ENCODE data around the gene ERC2. TPM values are rescaled to one million over a fixed set of nuclear protein-coding genes. Genes with fewer than 3 reads are reported as not detected.

Gene ERC2
- total RNA-seq, 1 donor from 2014 or later = 32.5 TPM

DNA sequence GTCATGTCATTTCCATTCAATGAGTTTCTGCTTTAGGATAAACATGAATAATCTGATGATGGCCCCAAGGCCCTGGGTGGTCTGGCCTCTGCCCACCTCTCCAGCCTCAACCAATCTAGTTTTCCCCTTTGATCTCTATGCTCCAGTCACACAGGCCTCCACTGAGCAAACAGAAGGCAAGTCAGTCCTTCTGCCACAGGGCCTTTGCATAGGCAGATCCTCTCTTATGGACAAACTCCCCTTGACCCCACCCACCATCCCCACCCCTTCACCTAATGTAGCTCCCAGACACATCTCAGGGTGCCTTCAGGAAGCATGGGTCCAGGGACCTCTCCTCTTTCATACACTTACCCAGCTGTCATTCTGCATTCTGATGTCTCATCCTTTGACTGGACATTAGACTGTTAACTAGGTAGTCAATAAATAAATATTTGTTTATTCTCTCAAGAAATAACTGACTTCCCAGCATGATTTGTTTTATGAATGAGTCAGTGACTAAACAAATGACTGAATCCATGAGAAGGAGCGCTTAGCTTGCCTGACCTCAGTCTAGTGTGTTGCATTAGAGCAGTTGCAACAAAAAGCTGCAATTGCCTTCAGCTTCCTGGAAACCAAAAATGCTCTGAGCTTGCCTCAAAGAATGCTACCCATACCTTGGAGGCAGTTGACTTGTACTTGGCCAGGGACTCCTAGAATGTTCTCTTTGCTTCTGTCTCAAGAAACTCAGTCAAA is 594.6 kb downstream of the ERC2 start:
- Mint-ChIP-seq H3K27me3 (no peaks in the 10 kb centered on the region), H3K9me3 (ENCODE audit: low read depth) (no peaks in the 10 kb centered on the region), H3K36me3 (ENCODE audit: insufficient read depth) (no peaks in the 10 kb centered on the region), H3K4me1 (ENCODE audit: low read depth) (no peaks in the 10 kb centered on the region), H3K4me3 (ENCODE audit: low read depth) (no peak overlapping the region), H3K27ac (no peak overlapping the region)
- TF ChIP-seq, protein P1, sequence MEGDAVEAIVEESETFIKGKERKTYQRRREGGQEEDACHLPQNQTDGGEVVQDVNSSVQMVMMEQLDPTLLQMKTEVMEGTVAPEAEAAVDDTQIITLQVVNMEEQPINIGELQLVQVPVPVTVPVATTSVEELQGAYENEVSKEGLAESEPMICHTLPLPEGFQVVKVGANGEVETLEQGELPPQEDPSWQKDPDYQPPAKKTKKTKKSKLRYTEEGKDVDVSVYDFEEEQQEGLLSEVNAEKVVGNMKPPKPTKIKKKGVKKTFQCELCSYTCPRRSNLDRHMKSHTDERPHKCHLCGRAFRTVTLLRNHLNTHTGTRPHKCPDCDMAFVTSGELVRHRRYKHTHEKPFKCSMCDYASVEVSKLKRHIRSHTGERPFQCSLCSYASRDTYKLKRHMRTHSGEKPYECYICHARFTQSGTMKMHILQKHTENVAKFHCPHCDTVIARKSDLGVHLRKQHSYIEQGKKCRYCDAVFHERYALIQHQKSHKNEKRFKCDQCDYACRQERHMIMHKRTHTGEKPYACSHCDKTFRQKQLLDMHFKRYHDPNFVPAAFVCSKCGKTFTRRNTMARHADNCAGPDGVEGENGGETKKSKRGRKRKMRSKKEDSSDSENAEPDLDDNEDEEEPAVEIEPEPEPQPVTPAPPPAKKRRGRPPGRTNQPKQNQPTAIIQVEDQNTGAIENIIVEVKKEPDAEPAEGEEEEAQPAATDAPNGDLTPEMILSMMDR (IDR thresholded peaks at IDR 0.05; ENCODE audit: unreplicated experiment) = no peak
- no peak for DNase-seq (ENCODE audit: low spot score, unreplicated experiment)

DNA sequence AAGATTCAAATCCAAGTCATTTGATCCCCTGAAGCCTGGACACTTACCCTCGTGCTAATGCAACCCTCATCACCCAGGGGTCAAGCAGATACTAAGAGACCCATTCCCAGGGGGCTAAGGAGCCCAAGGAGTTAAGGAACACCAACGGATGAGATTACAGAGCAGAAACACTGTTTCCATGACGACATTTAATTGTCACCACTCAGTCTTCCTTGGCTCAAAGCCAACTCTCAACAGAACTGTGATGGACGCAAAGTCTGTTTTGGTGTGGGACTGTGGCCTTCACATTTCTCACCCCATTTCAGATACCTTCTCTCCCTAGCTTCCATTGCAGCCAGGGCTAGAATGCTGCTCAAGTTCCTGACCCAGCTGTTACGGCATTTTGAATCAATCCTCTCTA is 597.7 kb downstream of the ERC2 start:
- no peaks in the 10 kb centered on the region for H3K27me3 Mint-ChIP-seq
- no peak overlapping the region for H3K27ac Mint-ChIP-seq
- H3K9me3 Mint-ChIP-seq (ENCODE audit: low read depth) = no peaks in the 10 kb centered on the region
- H3K4me1 Mint-ChIP-seq (ENCODE audit: low read depth) = no peaks in the 10 kb centered on the region
- H3K4me3 Mint-ChIP-seq (ENCODE audit: low read depth) = no peak overlapping the region
- DNase-seq (ENCODE audit: low spot score, unreplicated experiment) = no peak
- TF ChIP-seq, protein P1 (IDR thresholded peaks at IDR 0.05; ENCODE audit: unreplicated experiment) = no peak
- H3K36me3 Mint-ChIP-seq (ENCODE audit: insufficient read depth) = no peaks in the 10 kb centered on the region

DNA sequence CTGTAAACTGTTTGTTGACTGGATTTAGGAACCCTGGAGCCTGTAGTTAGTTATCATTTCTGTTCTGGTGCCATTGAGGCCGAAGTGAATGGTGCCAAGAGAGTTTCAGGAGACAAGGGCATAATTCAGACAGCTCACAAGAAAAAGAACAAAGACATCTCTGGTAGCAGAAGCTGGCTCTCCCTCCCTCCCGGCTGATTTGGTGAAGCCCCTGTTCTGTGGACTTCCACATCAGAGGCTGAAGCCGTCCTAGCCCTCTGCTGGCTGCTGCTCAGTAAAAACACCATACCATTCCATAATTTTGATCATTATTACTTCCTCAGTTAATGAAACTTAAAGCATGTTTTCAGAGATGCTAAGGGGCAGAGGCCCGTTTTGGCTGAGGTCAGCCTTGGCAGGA is 599.9 kb downstream of the ERC2 start:
- H3K9me3 Mint-ChIP-seq (ENCODE audit: low read depth) = no peaks in the 10 kb centered on the region
- no peak overlapping the region for H3K4me3 Mint-ChIP-seq (ENCODE audit: low read depth)
- TF ChIP-seq, protein P1 (IDR thresholded peaks at IDR 0.05; ENCODE audit: unreplicated experiment) = no peak
- DNase-seq (ENCODE audit: low spot score, unreplicated experiment) = no peak
- H3K4me1 Mint-ChIP-seq (ENCODE audit: low read depth) = no peaks in the 10 kb centered on the region
- no peaks in the 10 kb centered on the region for H3K27me3 Mint-ChIP-seq
- H3K36me3 Mint-ChIP-seq (ENCODE audit: insufficient read depth) = no peaks in the 10 kb centered on the region
- H3K27ac Mint-ChIP-seq = no peak overlapping the region

DNA sequence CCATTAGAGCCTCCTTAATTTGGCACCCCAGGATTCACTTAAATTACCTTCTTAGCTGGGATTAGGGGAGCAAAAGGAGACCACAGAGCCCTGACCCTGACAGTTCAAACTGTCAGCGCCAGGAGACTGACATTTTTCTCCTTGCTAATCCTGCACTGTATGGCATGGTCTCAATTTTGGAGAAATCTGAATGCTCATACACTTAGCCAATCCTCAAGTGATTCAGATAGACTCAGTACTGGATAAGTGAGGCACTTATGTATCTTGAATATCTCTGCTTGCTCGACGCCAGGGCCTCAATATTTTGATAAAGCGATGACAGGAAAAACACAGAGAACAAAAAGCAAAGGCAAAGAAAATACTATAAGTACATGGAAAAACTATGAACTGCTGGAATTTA is 605.2 kb downstream of the ERC2 start:
- TF ChIP-seq, protein P1 (IDR thresholded peaks at IDR 0.05; ENCODE audit: unreplicated experiment) = no peak
- Mint-ChIP-seq H3K27ac (no peak overlapping the region), H3K4me3 (ENCODE audit: low read depth) (no peak overlapping the region)

DNA sequence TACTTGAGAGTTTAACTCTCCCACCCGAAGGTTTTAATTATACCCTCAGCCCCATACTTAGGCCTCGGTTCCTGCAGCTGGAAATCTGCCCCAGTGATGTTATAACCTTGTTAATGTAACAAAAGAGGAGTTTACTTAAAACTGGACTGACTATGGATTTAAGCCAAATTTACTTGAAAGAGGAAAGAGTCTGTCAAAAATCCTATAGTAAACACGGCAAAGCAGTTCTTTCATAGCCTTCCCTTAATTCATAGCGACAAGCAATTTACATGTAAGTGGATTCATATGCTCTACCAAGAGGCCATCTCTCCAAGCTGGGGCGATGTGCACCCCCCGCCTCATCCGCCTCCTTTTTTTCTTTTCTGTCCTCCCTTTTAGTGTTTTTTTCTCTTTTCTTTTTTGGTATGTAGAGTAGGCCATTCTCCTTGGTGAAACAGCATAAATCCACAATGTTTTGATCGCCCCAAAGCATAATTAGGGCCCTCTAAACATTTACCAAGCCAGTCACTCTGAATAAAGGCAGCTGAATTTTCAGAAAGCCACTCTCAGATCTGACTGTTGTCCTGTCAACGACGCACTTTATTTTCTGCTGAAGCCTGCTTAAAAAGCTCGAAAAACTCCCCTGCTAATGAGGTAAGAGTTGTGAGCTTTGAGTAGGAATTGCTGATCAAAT is 608.1 kb downstream of the ERC2 start:
- Mint-ChIP-seq H3K27me3 (no peaks in the 10 kb centered on the region), H3K27ac (no peak overlapping the region), H3K4me3 (ENCODE audit: low read depth) (no peak overlapping the region), H3K4me1 (ENCODE audit: low read depth) (no peaks in the 10 kb centered on the region), H3K9me3 (ENCODE audit: low read depth) (no peaks in the 10 kb centered on the region), H3K36me3 (ENCODE audit: insufficient read depth) (no peaks in the 10 kb centered on the region)
- no peak for DNase-seq (ENCODE audit: low spot score, unreplicated experiment)
- TF ChIP-seq, protein P1 (IDR thresholded peaks at IDR 0.05; ENCODE audit: unreplicated experiment) = no peak

More for the DNA sequence above, 605.2 kb downstream of the ERC2 start:
- Mint-ChIP-seq H3K9me3 (ENCODE audit: low read depth) (no peaks in the 10 kb centered on the region), H3K4me1 (ENCODE audit: low read depth) (no peaks in the 10 kb centered on the region), H3K27me3 (no peaks in the 10 kb centered on the region), H3K36me3 (ENCODE audit: insufficient read depth) (no peaks in the 10 kb centered on the region)
- DNase-seq (ENCODE audit: low spot score, unreplicated experiment) = no peak
